GM19372 (cell line): ENCODE data around the gene TGM1.

Experiments used
- ATAC-seq: cut with Tn5 transposase; IDR thresholded peaks from one replicate; pipeline ENCODE4 v1.9.1; 2021; ENCODE audit warnings: mild to moderate bottlenecking, low read depth, moderate library complexity; ENCODE audit not compliant: unreplicated experiment

TGM1 gene

DNA sequence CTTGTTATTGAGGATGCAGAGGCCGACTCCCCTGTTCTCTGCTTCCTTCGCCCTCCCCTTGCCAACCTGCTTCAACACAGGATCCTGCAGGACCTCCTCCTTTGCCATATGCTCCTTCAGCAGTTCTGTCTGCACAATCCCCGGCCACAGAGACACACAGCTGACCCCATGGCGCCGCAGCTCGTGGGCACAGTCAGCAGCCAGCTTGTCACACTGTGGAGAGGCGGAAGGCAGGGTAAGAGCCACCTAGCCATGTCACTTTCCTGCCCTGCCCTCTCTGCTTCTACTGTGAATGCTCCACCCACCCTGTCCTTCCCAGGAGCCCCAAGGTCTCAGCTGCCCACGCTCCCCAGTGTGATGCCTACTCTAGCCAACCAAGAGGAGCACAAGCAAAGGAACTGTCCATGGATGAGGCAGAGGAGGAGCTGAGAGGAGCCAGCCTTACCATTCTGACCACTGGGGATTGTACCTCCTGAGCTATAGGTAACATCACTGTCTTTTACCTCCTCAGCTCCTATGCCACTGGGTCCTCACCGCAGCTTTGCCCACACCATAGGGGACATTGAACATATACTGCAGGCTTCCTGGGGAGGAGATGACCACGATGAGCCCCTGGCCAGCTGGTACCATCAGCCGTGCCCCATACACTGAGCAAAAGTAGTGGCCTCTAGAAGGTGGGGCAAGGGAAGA lies 29.3 kb upstream of the TGM1 start:
- no peak for ATAC-seq

DNA sequence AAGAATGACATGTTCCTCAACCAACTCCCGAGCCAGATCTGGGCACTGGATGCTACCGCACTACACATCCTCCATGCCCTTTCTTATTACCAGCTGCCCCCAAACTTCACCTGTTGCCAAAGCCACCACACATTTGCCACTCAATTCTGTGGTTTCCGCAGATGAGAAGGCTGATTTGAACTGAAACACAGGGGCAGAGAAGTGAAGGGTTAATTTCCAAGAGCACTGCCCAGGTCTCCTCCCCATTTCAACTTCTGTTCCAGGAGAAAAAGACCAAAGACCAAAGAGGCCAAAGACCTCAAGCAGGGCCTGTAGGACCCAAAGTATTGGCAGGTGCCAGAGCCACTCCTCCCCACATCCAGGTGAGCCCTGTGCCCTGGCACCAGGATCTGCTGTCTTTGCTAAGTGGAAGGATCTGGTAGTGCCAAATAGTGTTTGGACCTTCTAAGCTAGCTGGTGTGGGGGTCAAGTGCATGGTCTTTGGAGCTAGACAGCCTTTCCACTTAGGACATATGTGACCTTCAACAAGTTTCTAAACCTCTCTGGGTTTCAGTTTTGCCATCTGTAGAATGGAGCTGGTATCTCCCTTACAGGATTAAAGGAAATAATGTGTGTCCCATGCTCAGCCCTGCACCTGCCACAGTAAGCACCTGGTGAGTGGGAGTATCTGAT lies 28.6 kb upstream of the TGM1 start:
- no peak for ATAC-seq

DNA sequence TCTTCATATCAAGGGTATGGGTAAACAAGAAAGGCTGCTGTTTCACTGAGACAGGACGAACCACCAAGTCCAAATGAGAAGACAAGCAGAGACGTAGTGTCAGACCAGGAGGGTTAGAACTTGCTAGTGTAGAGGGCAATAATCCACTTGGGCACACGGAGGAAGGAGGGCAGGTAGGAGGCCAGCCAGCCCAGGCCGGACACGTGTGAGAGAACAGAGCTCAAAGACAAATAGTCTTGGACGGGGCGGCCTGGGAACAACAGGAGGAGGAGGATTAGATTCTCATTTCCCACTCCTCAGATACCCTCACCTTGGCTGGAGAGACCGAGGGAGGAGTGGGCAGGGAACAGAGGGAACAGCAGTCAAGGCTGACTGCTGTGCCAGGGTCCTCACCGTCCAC lies 27.8 kb upstream of the TGM1 start:
- ATAC-seq: no peak

GRCh38 chr14:24289649-24290280 lies 26.8 kb upstream of the TGM1 start:
- no peak for ATAC-seq

GRCh38 chr14:24286996-24287395 lies 24.0 kb upstream of the TGM1 start:
- no peak for ATAC-seq

DNA sequence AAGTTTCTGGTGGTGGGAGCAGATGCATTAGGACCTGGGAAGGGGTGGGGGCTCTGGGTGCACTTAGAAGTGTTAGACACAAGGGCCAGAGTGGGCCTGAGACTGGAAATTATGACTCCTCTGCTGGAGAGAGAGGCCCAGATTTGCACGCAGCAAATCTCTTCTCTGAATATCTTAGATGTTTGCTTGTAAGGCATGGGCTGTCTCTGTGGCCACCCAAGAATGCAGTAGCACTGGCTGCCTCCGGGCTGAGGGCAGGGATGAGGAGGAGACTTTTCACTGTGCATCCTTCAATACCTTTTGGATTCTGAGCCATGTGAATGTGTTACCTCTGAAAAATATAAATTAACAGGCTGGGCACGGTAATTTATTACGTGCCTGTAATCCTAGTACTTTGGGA lies 22.4 kb upstream of the TGM1 start:
- ATAC-seq: no peak

GRCh38 chr14:24284501-24285035 lies 21.6 kb upstream of the TGM1 start:
- ATAC-seq: no peak

DNA sequence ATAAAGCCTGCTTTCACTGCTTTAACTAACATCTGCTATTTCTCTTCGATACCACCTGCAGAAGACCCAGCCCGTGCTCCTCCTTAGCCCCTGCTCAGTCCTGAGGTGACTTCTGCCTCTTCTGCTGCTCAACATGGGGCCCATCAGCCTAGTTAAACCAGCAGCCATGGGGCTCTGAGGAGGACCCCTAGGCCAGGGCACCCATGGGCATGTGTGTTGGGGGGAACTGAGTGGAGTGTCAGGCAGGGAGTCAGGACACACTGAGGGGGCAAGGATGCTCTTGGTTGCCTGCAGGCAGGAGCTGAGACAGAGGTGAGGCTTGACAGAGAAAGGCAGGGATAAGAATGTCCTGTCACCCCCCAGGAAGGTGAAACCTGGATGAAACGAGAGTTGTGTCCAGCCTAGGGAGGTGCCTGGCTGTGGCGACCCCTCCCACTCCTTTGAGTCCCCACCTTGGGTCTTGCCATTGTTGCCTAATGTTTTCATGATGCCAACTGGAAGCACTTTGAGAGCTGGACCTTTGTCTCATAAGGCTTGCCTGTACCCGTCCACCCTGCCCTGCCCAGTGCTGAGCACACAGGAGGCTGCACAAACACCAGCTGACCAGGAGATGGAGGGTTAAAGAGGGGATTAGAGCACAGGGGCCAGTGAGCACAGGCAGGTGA lies 21.0 kb upstream of the TGM1 start:
- ATAC-seq: no peak

DNA sequence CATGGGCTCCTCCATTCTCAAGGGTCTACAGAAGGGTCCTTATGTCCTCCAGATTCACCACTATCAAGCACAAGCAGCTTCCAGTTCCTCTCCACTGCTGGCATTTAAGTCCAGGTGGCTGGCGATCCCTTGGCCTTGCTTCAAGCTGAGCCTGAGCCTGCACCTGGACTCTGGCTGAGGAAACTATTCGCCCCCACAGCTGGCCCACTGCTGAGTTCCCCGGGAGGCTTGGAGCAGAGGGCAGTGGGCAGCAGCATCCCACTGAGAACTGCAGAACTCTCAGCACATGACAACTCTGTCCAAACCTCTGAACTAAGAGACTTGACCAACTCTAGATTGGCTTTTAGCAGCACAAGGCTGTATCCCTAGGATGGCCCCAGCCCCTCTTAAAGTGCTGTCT lies 19.8 kb upstream of the TGM1 start:
- no peak for ATAC-seq

GRCh38 chr14:24281636-24282035 lies 18.7 kb upstream of the TGM1 start:
- ATAC-seq: no peak

GRCh38 chr14:24280797-24281460 lies 18.0 kb upstream of the TGM1 start:
- no peak for ATAC-seq

DNA sequence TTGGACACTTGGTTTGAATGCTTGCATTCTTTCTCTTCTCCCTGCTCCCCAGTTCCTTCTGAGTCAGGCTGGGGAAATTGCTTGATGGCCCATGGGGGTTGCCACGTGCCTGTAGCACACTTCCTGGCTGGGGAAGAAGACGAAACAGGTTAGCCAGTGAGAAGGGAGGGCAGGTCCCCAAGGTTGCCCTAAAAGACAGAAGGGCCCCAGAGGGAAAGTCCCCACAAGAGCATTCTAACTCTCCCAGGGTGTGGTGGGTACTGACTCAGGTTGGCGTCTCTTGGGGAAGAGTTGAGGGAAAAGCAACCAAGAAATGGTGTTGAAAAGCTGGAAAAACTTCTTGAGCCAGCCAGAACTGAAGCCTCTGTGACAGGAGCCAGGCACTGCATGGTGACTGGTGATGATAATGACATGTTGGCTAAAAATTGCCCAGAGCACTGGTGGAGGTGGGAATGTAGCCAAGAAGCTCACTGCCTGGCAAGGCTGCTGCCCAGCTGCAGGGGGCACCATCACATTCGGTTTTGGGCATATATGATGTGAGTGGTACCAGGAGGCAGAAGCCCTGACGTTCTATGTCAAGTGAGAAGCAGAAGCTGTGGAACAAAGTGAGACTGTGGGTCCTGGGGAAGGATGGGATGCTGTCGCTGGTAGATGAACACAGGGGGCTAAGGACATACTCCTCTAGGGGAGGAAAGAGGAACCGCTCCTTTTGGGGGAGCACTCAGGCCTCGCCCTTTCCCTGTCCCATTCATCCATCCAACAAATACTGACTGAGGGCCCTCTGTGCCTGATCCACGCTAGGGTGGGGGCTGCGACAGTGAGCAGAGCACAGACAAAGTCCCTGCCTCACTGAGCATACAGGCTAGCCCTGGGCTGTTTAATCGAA lies 16.6 kb upstream of the TGM1 start:
- no peak for ATAC-seq

DNA sequence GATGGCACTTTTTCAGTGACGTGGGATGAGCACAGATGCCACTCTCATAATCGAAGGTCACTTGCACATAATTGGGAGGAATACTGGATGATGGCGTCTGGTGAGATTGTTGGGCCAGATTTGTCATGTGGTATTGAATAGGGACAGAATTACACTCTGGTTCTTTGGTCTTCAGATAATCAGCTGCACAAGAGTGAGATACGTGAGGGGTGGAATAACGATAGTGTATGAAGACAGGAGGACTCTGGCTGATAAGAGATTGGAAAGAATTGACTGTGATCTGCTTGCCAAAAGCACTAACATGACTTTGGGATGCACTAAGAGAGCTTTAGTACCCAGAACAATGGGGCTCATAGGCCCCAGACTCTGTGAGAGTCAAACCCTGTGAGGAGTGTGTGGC lies 15.4 kb upstream of the TGM1 start:
- no peak for ATAC-seq

GRCh38 chr14:24277606-24278321 lies 14.8 kb upstream of the TGM1 start:
- no peak for ATAC-seq

DNA sequence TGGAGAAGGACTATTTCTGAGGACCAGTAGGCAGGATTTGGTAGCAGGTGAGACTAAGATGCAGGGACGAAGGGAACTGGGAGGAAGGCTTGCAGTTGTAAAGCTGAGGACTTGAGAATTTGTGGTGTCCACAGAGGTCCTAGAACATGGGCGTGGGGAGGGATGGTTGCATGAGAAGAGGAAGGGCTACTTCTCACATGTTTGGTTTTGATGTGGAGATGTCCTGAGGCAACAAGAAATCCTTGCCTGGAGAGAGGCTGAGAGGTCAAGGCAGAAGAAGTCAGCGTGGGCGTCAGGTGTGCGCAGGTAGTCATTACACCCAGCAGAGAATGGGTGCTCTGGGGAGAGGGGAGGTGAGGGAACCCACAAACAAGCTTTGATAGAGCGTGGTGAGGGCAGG lies 14.1 kb upstream of the TGM1 start:
- ATAC-seq: no peak

DNA sequence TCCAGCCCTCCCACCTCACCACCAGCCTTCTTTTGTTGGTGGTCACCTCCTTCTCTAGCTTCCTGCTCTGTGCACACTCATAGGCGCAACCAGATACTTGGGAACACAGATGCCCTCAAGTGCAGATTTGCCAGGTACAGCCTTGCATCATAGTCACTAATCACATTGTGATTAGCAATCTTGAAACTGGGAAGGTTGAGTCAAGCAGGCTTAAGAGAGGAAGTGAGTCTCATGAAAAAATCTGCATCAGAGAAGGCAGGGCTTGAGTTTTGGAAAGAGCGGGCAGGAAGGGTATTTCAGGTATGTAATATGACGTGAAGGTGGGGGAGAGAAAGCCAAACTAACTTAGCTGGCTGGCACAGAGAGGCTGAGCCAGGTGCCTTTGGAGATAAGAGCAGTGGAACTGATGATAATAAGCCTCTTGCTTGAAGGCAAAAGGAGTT lies 11.1 kb upstream of the TGM1 start:
- ATAC-seq: peak; percentile 31

DNA sequence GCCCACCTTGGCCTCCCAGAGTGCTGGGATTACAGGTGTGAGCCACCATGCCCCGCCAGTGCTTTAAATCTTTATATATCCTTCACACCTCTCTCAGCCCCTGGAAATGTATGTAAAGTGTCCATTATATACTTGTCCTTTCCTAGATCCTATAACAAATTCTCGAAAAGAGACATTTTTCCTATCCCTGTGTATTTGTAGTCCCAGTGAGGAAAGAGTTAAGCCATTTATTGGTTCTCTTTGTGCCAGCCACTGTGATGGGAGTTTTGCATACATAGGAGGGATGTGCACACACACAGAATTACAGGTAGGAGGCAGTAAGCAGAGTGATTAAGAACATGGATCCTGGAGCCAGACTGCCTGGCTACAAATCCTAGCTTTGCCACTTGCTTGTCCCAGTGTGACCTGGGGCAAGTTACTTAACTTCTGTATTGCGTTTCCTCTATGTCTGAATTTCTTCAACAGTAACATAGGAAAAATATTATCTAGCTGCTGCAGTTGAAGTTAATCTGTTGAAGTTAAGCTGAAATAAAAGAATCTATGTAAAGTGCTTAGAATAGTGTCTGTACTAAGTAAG lies 10.5 kb upstream of the TGM1 start:
- no peak for ATAC-seq

DNA sequence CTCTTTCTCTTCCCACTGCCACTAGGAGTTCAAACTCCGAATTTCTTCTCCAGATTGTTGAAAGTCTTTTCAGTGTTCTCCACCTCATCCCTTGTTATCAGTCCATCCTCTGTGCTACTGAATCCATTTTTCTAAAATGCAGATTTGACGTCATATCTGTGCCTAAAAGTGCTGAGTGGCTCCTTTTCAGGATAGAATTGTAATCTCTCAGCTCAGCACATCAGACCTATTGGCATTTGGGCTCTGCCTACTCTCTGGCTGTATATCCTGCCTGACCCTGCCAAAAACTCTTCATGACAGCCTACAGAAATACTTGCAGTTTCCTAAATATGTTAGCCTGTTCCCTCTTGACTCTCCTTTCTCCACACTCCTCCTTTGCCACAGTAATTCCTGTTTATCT lies 9.5 kb upstream of the TGM1 start:
- no peak for ATAC-seq

GRCh38 chr14:24271834-24272263 lies 8.9 kb upstream of the TGM1 start:
- no peak for ATAC-seq
